ENCODE results near the gene S100A9. TPM values are rescaled to one million over a fixed set of nuclear protein-coding genes. Genes with fewer than 3 reads are reported as not detected.

Gene S100A9
- total and polyA plus RNA-seq, 2 of the 4 experiments (the other 2 are of a cell fraction): not detected

DNA sequence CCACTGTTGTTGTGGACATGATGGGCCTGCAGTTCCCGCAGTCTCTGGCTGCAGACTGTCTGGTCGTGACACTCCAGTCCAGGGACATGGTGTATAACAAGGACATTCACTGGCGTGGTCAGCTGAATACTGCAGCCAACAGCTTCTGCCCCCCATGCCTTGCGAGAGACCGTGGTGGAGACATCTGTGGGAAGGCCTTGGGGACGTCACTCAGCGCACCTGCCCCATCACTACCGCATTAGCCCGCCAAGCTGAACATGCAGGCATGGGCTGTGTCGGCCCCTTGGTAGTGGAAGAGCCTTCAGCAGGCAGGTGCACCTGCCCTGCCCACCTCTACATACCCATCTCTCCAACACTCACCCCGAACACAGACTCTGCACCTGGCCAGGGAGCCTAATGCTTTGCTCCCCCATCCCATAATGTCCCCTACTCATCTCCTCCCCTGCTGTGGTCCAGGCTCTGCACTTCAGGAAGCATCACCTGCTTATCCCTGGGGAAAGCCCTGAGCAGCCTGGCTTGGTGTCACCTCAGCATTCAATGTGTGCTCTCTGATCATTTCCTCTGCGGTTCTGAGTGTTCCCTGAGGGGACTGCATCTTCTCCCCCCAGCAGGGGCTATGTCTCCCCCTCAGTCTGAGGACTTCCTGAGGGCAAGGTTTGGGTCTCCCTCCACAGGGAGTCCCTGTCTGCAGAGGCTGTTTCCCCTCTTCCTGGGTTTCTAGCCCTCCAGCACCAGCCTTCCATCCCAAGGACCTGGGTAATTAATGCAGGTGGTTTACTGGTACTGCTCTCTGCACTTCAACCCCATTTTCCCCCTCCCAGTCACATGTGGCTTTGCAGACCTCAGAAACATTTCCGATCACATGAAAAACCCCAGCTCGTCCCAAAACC is 12.2 kb upstream of the S100A9 start (continued):
- TF ChIP-seq, protein P1, sequence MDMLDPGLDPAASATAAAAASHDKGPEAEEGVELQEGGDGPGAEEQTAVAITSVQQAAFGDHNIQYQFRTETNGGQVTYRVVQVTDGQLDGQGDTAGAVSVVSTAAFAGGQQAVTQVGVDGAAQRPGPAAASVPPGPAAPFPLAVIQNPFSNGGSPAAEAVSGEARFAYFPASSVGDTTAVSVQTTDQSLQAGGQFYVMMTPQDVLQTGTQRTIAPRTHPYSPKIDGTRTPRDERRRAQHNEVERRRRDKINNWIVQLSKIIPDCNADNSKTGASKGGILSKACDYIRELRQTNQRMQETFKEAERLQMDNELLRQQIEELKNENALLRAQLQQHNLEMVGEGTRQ (IDR thresholded peaks at IDR 0.05; ENCODE audit: low read depth, low read length): no peak

DNA sequence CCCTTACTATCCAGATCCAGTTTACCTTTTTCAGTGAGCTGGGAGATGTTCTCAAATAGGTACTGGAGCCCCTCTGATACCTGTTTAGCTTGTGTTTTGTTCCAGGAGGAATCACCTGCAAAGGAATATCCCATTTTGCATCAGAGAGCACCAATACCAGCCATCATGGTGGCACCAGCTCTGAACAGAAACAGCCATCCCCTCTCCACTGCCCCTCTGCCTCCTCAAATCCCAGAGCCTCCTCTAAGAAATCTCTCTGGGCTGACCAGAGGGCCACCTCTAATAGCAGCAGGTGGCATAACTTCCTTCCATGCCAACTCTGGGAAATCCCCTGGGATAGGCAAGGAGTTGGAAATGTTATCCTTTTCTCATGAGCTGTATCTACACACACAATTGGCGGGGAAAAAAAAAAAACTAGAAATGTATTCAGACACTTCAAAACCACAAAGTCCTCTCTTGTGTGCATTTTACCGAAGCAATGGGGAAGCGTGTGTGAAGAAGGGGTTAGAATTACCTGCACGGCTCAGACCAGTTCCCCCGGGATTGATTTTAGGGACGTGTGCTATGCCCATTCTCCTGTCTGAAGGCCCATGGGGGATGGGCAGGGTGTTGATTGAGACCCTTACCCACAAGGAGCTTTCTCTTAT is 11.5 kb upstream of the S100A9 start:
- no peak overlapping the region for H2BK5ac ChIP-seq (ENCODE audit: low read depth, low read length, poor library complexity, severe bottlenecking)
- CTCF ChIA-PET: interaction anchor here (1.1 kb wide), 1 partner anchor 149 kb away, joined by 3 read pairs; no protein-coding TSS in a partner anchor
- TF ChIP-seq CHD1 (IDR thresholded peaks at IDR 0.05; ENCODE audit: low read depth, low read length): no peak
- no peak for TF ChIP-seq POLR2A (IDR thresholded peaks at IDR 0.05; ENCODE audit: low read depth, low read length)
- no peak for TF ChIP-seq NFE2L2 (IDR thresholded peaks at IDR 0.05; ENCODE audit: low read depth, low read length)
- TF ChIP-seq RCOR1 (IDR thresholded peaks at IDR 0.05; ENCODE audit: insufficient replicate concordance, low read length): no peak
- TF ChIP-seq RAD21 (IDR thresholded peaks at IDR 0.05; ENCODE audit: low read length): no peak
- no peak for TF ChIP-seq MAFK (IDR thresholded peaks at IDR 0.05; ENCODE audit: low read depth, low read length)
- TF ChIP-seq, protein P2, sequence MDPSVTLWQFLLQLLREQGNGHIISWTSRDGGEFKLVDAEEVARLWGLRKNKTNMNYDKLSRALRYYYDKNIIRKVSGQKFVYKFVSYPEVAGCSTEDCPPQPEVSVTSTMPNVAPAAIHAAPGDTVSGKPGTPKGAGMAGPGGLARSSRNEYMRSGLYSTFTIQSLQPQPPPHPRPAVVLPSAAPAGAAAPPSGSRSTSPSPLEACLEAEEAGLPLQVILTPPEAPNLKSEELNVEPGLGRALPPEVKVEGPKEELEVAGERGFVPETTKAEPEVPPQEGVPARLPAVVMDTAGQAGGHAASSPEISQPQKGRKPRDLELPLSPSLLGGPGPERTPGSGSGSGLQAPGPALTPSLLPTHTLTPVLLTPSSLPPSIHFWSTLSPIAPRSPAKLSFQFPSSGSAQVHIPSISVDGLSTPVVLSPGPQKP (IDR thresholded peaks at IDR 0.05; ENCODE audit: borderline replicate concordance, low read depth, low read length): no peak
- TF ChIP-seq MAZ (IDR thresholded peaks at IDR 0.05; ENCODE audit: borderline replicate concordance, low read depth, low read length): no peak
- TF ChIP-seq, protein P3, sequence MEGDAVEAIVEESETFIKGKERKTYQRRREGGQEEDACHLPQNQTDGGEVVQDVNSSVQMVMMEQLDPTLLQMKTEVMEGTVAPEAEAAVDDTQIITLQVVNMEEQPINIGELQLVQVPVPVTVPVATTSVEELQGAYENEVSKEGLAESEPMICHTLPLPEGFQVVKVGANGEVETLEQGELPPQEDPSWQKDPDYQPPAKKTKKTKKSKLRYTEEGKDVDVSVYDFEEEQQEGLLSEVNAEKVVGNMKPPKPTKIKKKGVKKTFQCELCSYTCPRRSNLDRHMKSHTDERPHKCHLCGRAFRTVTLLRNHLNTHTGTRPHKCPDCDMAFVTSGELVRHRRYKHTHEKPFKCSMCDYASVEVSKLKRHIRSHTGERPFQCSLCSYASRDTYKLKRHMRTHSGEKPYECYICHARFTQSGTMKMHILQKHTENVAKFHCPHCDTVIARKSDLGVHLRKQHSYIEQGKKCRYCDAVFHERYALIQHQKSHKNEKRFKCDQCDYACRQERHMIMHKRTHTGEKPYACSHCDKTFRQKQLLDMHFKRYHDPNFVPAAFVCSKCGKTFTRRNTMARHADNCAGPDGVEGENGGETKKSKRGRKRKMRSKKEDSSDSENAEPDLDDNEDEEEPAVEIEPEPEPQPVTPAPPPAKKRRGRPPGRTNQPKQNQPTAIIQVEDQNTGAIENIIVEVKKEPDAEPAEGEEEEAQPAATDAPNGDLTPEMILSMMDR (conservative IDR thresholded peaks at IDR 0.05; ENCODE audit: low read depth, low read length): no peak
- no peak for TF ChIP-seq SMC3 (IDR thresholded peaks at IDR 0.05; ENCODE audit: low read depth, low read length)

More for the DNA sequence above, 11.5 kb upstream of the S100A9 start:
- no peak overlapping the region for H3K14ac ChIP-seq (replicated peaks; ENCODE audit: low read depth, low read length)
- no peak overlapping the region for H2AK9ac ChIP-seq (replicated peaks; ENCODE audit: low read depth, low read length, poor library complexity)
- POLR2A ChIA-PET (ENCODE audit: unreplicated experiment): no interaction called here
- H3K36me3 ChIP-seq (ENCODE audit: control insufficient read depth, insufficient read depth, low read length): no peaks in the 10 kb centered on the region
- no peak overlapping the region for H3K9ac ChIP-seq (ENCODE audit: low read depth, low read length)
- H4K20me1 ChIP-seq (ENCODE audit: insufficient read depth, low read length): no peaks in the 10 kb centered on the region
- intact Hi-C loops (cut with micrococcal nuclease) (no loop called here), in situ Hi-C loops (cut with MboI; ENCODE audit: low sequenced_read_pairs) (no loop called here), dilution Hi-C loops (cut with HindIII; ENCODE audit: low sequenced_read_pairs, unreplicated experiment) (no loop called here)
- no peak overlapping the region for H3K4me3 ChIP-seq (ENCODE audit: insufficient read depth, low read depth, low read length)
- no peak overlapping the region for H3K23ac ChIP-seq (ENCODE audit: low read depth, low read length)
- no peaks in the 10 kb centered on the region for H3K79me1 ChIP-seq (ENCODE audit: low read depth in 1 of 2, low read length in 2 of 2)
- no CpG with 5 or more reads among the region's 6 CpGs for WGBS, 2 experiments (ENCODE audit: extremely low coverage in 2 of 2, insufficient read length in 1 of 2)
- H4K91ac ChIP-seq (ENCODE audit: insufficient read depth, low read depth, low read length): no peak overlapping the region
- H3K9me3 ChIP-seq (ENCODE audit: control insufficient read depth, insufficient read depth, low read length): no peaks in the 10 kb centered on the region
- peaks cover 4% of the 10 kb centered on the region; the same call in 1 of the 2 replicates for H3K27me3 ChIP-seq (ENCODE audit: control insufficient read depth, insufficient read depth, low read length)
- no peak for ATAC-seq (ENCODE audit: low read depth)
- H2AK5ac ChIP-seq (ENCODE audit: low read depth, low read length): no peak overlapping the region
- no peak overlapping the region for H3K18ac ChIP-seq (ENCODE audit: low read depth, low read length)
- H2BK20ac ChIP-seq (ENCODE audit: low read depth, low read length): no peak overlapping the region
- H2BK15ac ChIP-seq (ENCODE audit: low read depth, low read length): no peak overlapping the region
- DNase-seq: no peak
- BruUV-seq (replicated peaks): no TSS peak
- no peak overlapping the region for H3K56ac ChIP-seq (ENCODE audit: extremely low read depth, insufficient read depth, low read length)
- H4K5ac ChIP-seq (ENCODE audit: low read depth, low read length): no peak overlapping the region
- H3K4me2 ChIP-seq (ENCODE audit: low read depth, low read length): no peak overlapping the region
- H3K4ac ChIP-seq (ENCODE audit: low read depth, low read length): no peak overlapping the region
- no peak overlapping the region for H3K27ac ChIP-seq (ENCODE audit: insufficient read depth, low read length)
- no peak overlapping the region for H2AFZ ChIP-seq (replicated peaks; ENCODE audit: low read length, poor library complexity)
- no peaks in the 10 kb centered on the region for H3K9me1 ChIP-seq (ENCODE audit: insufficient read depth, low read length)
- no peaks in the 10 kb centered on the region for H3K4me1 ChIP-seq (ENCODE audit: control insufficient read depth, insufficient read depth, low read length)
- no peak overlapping the region for H4K8ac ChIP-seq (ENCODE audit: low read depth in 2 of 2, low read length in 2 of 2)
- no peak overlapping the region for H2BK120ac ChIP-seq (ENCODE audit: low read depth, low read length)
